Right lobe of liver (tissue), 4 donors: ENCODE measurements around the gene RAI1.

Source experiments
- CTCF ChIP-seq, 4 donors: fragments of 200-600 bp in 3 of 4; fragments of 450-650 bp in 1 of 4; IDR thresholded peaks; one replicate each; pipeline versions ENCODE4 v1.5.1 to v1.8.0; 2016 to 2022; ENCODE audit warnings: antibody characterized with exemption in 4 of 4, mild to moderate bottlenecking in 2 of 4
- POLR2A ChIP-seq: fragments of 450-650 bp; IDR thresholded peaks from one replicate; pipeline ENCODE4 v1.6.1; 2017; ENCODE audit warnings: antibody characterized with exemption, mild to moderate bottlenecking
- donor health status: DM: no; HTN: no; CAD: no.
- donor health status: DM: no; HTN: no; CAD: no.
- donor health status: DM: no; HTN: yes; CAD: no.

GRCh38 chr17:17790637-17791464, 109.6 kb downstream of the RAI1 start:
- TF ChIP-seq CTCF (IDR thresholded peaks at IDR 0.05) (no peak), POLR2A (no peak)
